Endothelial cell of umbilical vein (primary cell): ENCODE data around the gene RBMS2. TPM values are rescaled to one million over a fixed set of nuclear protein-coding genes. Genes with fewer than 3 reads are reported as not detected.

ENCODE experiments used
- BruUV-seq: library from RNA; stranded (reverse); fragments of 400-500 nt; replicated peaks from 2 replicates; lab custom pipeline; 2021; lab: Mats Ljungman, UMichigan
- CTCF ChIA-PET: fragments of 300-600, 350-600 bp; sonication (Branson Sonifier 250); formaldehyde crosslinking; loops from one replicate; lab custom pipeline; 2021; ENCODE audit warnings: antibody characterized with exemption, inconsistent platforms; lab: Charles Lee
- POLR2A ChIA-PET: fragments of 300-600, 350-600 bp; sonication (Branson Sonifier 250); formaldehyde crosslinking; loops from one replicate; lab custom pipeline; 2021; ENCODE audit warnings: antibody characterized with exemption, inconsistent platforms; lab: Charles Lee
- DNase-seq: peaks from one replicate; pipeline ENCODE4 v3.0.0-alpha.2; 2011; ENCODE audit warnings: low read depth, low spot score
- FAIRE-seq: peaks from 2 replicates; lab custom pipeline; 2011; peaks lifted over from hg19 to GRCh38; lab: Jason Lieb, UNC
- H2AFZ ChIP-seq: 2 replicates; pipeline ENCODE4 v1.6.0; 2012; ENCODE audit warnings: low read depth, low read length, control low read depth, inconsistent platforms
- H3K27ac ChIP-seq: 2 replicates; pipeline ENCODE4 v1.5.1; 2011; ENCODE audit warnings: low read depth, mild to moderate bottlenecking, control low read depth, low read length, moderate library complexity; ENCODE audit not compliant: insufficient read depth
- H3K27me3 ChIP-seq, 2 experiments: 2 replicates each; pipeline versions ENCODE4 v1.6.0 to v1.6.1; 2011; ENCODE audit warnings: low read length in 2 of 2, mixed read lengths in 1 of 2; ENCODE audit not compliant: control insufficient read depth in 2 of 2, insufficient read depth in 2 of 2
- H3K36me3 ChIP-seq, 2 experiments: 2 replicates in 1 of 2; 3 replicates in 1 of 2; pipeline ENCODE4 v1.5.1; 2011; ENCODE audit warnings: low read length in 2 of 2, mild to moderate bottlenecking in 1 of 2, moderate library complexity in 1 of 2; ENCODE audit not compliant: control insufficient read depth in 2 of 2, insufficient read depth in 2 of 2; ENCODE audit errors: extremely low read depth in 1 of 2
- H3K4me1 ChIP-seq: 3 replicates; pipeline ENCODE4 v1.5.1; 2011; ENCODE audit warnings: mild to moderate bottlenecking, low read length; ENCODE audit not compliant: control insufficient read depth, insufficient read depth; ENCODE audit errors: extremely low read depth
- H3K4me2 ChIP-seq: 2 replicates; pipeline ENCODE4 v1.6.1; 2011; ENCODE audit warnings: low read length, control low read depth, mixed read lengths; ENCODE audit not compliant: insufficient read depth
- H3K4me3 ChIP-seq, 3 experiments: fragments of 200-600 bp in 1 of 3; sonication (generic), shearing (Covaris generic) in 1 of 3; replicated peaks in 1 of 3; 2 replicates each; pipeline ENCODE4 v1.5.1; 2011 to 2016; ENCODE audit warnings: control low read depth in 3 of 3, low read length in 3 of 3, mild to moderate bottlenecking in 2 of 3, inconsistent platforms in 1 of 3, low read depth in 1 of 3, moderate library complexity in 1 of 3; ENCODE audit not compliant: insufficient read depth in 1 of 3
- H3K79me2 ChIP-seq: 2 replicates; pipeline ENCODE4 v1.6.0; 2012; ENCODE audit warnings: low read length, inconsistent platforms; ENCODE audit not compliant: control insufficient read depth, insufficient read depth
- H3K9ac ChIP-seq: replicated peaks from 2 replicates; pipeline ENCODE3; 2011; ENCODE audit warnings: low read length, control low read depth; ENCODE audit not compliant: insufficient read depth; ENCODE audit errors: extremely low read depth
- H3K9me1 ChIP-seq: replicated peaks from 3 replicates; pipeline ENCODE4 v1.6.0; 2011; ENCODE audit warnings: mild to moderate bottlenecking, low read length; ENCODE audit not compliant: control insufficient read depth, insufficient read depth; ENCODE audit errors: extremely low read depth
- H3K9me3 ChIP-seq: replicated peaks from 2 replicates; pipeline ENCODE4 v1.5.1; 2012; ENCODE audit warnings: low read length, inconsistent platforms; ENCODE audit not compliant: control insufficient read depth, insufficient read depth
- H4K20me1 ChIP-seq: replicated peaks from 2 replicates; pipeline ENCODE3; 2011; ENCODE audit warnings: mild to moderate bottlenecking, low read length; ENCODE audit not compliant: control insufficient read depth, insufficient read depth; ENCODE audit errors: extremely low read depth
- FOS ChIP-seq: IDR thresholded peaks from 2 replicates; pipeline ENCODE4 v1.6.1; 2011; ENCODE audit warnings: mild to moderate bottlenecking, low read length, moderate library complexity, borderline replicate concordance; ENCODE audit not compliant: insufficient read depth
- GATA2 ChIP-seq: IDR thresholded peaks from 2 replicates; pipeline ENCODE4 v1.7.0; 2011; ENCODE audit warnings: low read depth, mild to moderate bottlenecking, moderate library complexity, mixed read lengths, low read length; ENCODE audit not compliant: insufficient read length, insufficient read depth
- JUN ChIP-seq: IDR thresholded peaks from 2 replicates; pipeline ENCODE4 v1.6.1; 2011; ENCODE audit warnings: borderline replicate concordance, low read depth; ENCODE audit not compliant: insufficient read length, insufficient read depth
- MYC ChIP-seq: IDR thresholded peaks from one replicate; pipeline ENCODE4 v1.6.1; 2011; ENCODE audit warnings: mild to moderate bottlenecking, low read depth, low read length
- POLR2A ChIP-seq: IDR thresholded peaks from 2 replicates; pipeline ENCODE4 v1.6.1; 2012; ENCODE audit warnings: low read depth, mild to moderate bottlenecking, control low read depth, low read length
- dilution Hi-C: fragments of 300-500 bp; cut with MboI; formaldehyde crosslinking; loops from one replicate; pipeline ENCODE4 v1.15.0; 2019; ENCODE audit warnings: low sequenced_read_pairs; ENCODE audit not compliant: extremely low pct_ligation_motif_present
- intact Hi-C: fragments of 100-400 bp; cut with micrococcal nuclease; formaldehyde crosslinking; loops from one replicate; pipeline ENCODE4 v1.10.0; 2022
- polyA plus RNA-seq, 4 experiments: library from polyadenylated mRNA; depleted of rRNA in 3 of 4; stranded (reverse) in 3 of 4; unstranded in 1 of 4; fragments of >200 nt; gene quantifications; 2 replicates each; pipeline versions ENCODE4 v1.2.1 to v1.2.3, GENCODE V29; 2011 to 2012; ENCODE audit warnings: missing spikeins in 1 of 4
- total RNA-seq: library from RNA; stranded (reverse); gene quantifications from 2 replicates; pipeline ENCODE4 v1.2.3, GENCODE V29; 2021
- TF ChIP-seq, protein P1 (sequence below): IDR thresholded peaks from 2 replicates; pipeline ENCODE4 v1.6.1; 2011; ENCODE audit not compliant: insufficient read depth, insufficient read length
- TF ChIP-seq, protein P2 (sequence below), 2 donors: IDR thresholded peaks; 1 replicate in 1 of 2; 2 replicates in 1 of 2; pipeline ENCODE4 v1.5.1; 2011; ENCODE audit warnings: low read length in 2 of 2, mild to moderate bottlenecking in 2 of 2, moderate library complexity in 2 of 2, control low read depth in 1 of 2, inconsistent platforms in 1 of 2, low read depth in 1 of 2; ENCODE audit not compliant: insufficient read depth in 1 of 2; ENCODE audit errors: extremely low read depth in 1 of 2

RBMS2 gene
- total and polyA plus RNA-seq, 2 donors (not counting 3 experiments of a cell fraction or from before 2014, with no cell fraction given): 66.8 to 103 TPM

DNA sequence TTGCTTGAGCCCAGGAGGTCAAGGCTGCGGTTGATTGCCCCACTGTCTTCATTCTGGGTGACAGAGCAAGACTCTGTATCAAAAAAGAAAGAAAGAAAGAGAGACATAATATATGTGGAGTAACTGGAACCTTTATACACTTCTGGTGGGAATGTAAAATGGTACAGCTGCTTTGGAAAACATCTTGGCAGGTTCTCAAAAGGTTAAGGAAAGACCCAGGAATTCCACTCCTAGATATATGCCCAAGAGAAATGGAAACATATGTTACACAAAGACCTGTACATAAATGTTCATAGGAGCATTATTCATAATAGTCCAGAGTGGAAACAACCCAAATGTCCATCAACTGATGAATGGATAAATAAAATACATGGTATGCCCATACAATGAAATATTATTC is 7.2 kb downstream of the RBMS2 start:
- Histone ChIP-seq H3K4me3 (no peak overlapping the region), H3K27me3 (no peaks in the 10 kb centered on the region), H4K20me1 (peaks cover 2% of the 10 kb centered on the region), H3K9me3 (no peaks in the 10 kb centered on the region), H3K9me1 (no peaks in the 10 kb centered on the region), H3K9ac (no peak overlapping the region), H3K4me2 (no peak overlapping the region), H3K36me3 (peaks cover 2% of the 10 kb centered on the region in 2 experiments), H3K79me2 (peaks cover 89% of the 10 kb centered on the region), H2AFZ (no peak overlapping the region), H3K27ac (no peak overlapping the region), H3K4me1 (peaks cover 37% of the 10 kb centered on the region)
- FAIRE-seq (no peak), DNase-seq (no peak)
- intact Hi-C loops: no loop called here
- dilution Hi-C loops: no loop called here
- ChIA-PET POLR2A (no interaction called here), CTCF (interaction anchor here (0.9 kb wide), 1 partner anchor 45 kb away, joined by 4 read pairs; no protein-coding TSS in a partner anchor)
- TF ChIP-seq, protein P1, sequence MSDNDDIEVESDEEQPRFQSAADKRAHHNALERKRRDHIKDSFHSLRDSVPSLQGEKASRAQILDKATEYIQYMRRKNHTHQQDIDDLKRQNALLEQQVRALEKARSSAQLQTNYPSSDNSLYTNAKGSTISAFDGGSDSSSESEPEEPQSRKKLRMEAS: no peak
- TF ChIP-seq MYC: no peak
- TF ChIP-seq JUN: no peak
- no peak for TF ChIP-seq GATA2
- no peak for TF ChIP-seq FOS
- TF ChIP-seq, protein P2, sequence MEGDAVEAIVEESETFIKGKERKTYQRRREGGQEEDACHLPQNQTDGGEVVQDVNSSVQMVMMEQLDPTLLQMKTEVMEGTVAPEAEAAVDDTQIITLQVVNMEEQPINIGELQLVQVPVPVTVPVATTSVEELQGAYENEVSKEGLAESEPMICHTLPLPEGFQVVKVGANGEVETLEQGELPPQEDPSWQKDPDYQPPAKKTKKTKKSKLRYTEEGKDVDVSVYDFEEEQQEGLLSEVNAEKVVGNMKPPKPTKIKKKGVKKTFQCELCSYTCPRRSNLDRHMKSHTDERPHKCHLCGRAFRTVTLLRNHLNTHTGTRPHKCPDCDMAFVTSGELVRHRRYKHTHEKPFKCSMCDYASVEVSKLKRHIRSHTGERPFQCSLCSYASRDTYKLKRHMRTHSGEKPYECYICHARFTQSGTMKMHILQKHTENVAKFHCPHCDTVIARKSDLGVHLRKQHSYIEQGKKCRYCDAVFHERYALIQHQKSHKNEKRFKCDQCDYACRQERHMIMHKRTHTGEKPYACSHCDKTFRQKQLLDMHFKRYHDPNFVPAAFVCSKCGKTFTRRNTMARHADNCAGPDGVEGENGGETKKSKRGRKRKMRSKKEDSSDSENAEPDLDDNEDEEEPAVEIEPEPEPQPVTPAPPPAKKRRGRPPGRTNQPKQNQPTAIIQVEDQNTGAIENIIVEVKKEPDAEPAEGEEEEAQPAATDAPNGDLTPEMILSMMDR (IDR thresholded peaks at IDR 0.05; ENCODE audit: extremely low read depth in 1 of 2, insufficient read depth in 1 of 2, low read depth in 1 of 2, low read length in 2 of 2): no peak
- no peak for TF ChIP-seq POLR2A
- no TSS peak for BruUV-seq
